Natural killer cell (primary cell): ENCODE results near the gene LRCH1. TPM values are rescaled to one million over a fixed set of nuclear protein-coding genes. Genes with fewer than 3 reads are reported as not detected.

ENCODE experiments used
- ATAC-seq, 3 donors: fragments of 150-1000 bp in 2 of 3; fragments of 200-7000 bp in 1 of 3; cut with Tn5 transposase; 1 replicate in 1 of 3; 2 replicates in 2 of 3; pipeline ENCODE4 v1.10.0; 2021; ENCODE audit warnings: mild to moderate bottlenecking in 2 of 3, moderate library complexity in 2 of 3
- DNase-seq, 2 donors: peaks; one replicate each; pipeline versions ENCODE4 v3.0.0 to v3.0.0-alpha.2; 2013 to 2021; ENCODE audit warnings: mixed read lengths in 1 of 2
- H3K27ac ChIP-seq: one replicate; pipeline ENCODE4 v1.5.1; 2013; ENCODE audit warnings: mild to moderate bottlenecking, low read length
- H3K27me3 ChIP-seq: one replicate; pipeline ENCODE4 v1.6.1; 2013; ENCODE audit warnings: low read length; ENCODE audit not compliant: control insufficient read depth, insufficient read depth
- H3K36me3 ChIP-seq: one replicate; pipeline ENCODE4 v1.6.1; 2013; ENCODE audit warnings: low read length; ENCODE audit not compliant: control insufficient read depth, insufficient read depth
- H3K4me1 ChIP-seq: one replicate; pipeline ENCODE4 v1.6.1; 2013; ENCODE audit warnings: low read length; ENCODE audit not compliant: control insufficient read depth, insufficient read depth
- H3K4me3 ChIP-seq: one replicate; pipeline ENCODE4 v1.5.1; 2013; ENCODE audit warnings: low read length
- H3K9me3 ChIP-seq: one replicate; pipeline ENCODE4 v1.6.1; 2013; ENCODE audit warnings: low read length; ENCODE audit not compliant: control insufficient read depth, insufficient read depth
- H3K27ac Mint-ChIP-seq, 2 donors: one replicate each; pipeline ENCODE4 v1.8.0; 2022; ENCODE audit warnings: mild to moderate bottlenecking in 2 of 2, mixed read lengths in 2 of 2, moderate library complexity in 1 of 2
- H3K27me3 Mint-ChIP-seq, 2 donors: one replicate each; pipeline ENCODE4 v1.8.0; 2022; ENCODE audit warnings: low read depth in 2 of 2, mixed read lengths in 2 of 2
- H3K36me3 Mint-ChIP-seq: one replicate; pipeline ENCODE4 v1.8.0; 2022; ENCODE audit warnings: mixed read lengths
- H3K4me1 Mint-ChIP-seq, 2 donors: one replicate each; pipeline ENCODE4 v1.8.0; 2022; ENCODE audit warnings: mixed read lengths in 2 of 2
- H3K4me3 Mint-ChIP-seq: one replicate; pipeline ENCODE4 v1.8.0; 2022; ENCODE audit warnings: mild to moderate bottlenecking, moderate library complexity, mixed read lengths
- H3K9me3 Mint-ChIP-seq, 2 donors: one replicate each; pipeline ENCODE4 v1.8.0; 2022; ENCODE audit warnings: mixed read lengths in 2 of 2
- CTCF ChIP-seq: fragments of 200-600 bp; IDR thresholded peaks from one replicate; pipeline ENCODE4 v1.8.0; 2022; ENCODE audit warnings: antibody characterized with exemption
- WGBS: methylation state at CpG from one replicate; pipeline ENCODE4 v1.1.7; 2013; ENCODE audit warnings: missing lambda C conversion rate; ENCODE audit not compliant: insufficient coverage; 5-methylcytosine and 5-hydroxymethylcytosine counted together
- intact Hi-C: fragments of 100-400 bp; cut with micrococcal nuclease; formaldehyde crosslinking; loops from one replicate; pipeline ENCODE4 v1.14.2; 2022
- total RNA-seq, 4 donors: library from RNA; stranded (reverse); fragments of 120-200 nt in 1 of 4; gene quantifications; one replicate each; pipeline versions ENCODE4 v1.2.3 to v1.2.4, GENCODE V29; 2013 to 2022

Gene LRCH1
- total RNA-seq, 3 donors from 2014 or later (not counting 1 experiment from before 2014, with no cell fraction given), result 23.7 to 32.2 (median 29.6) TPM

GRCh38 chr13:46609052-46609451, 56.1 kb downstream of the LRCH1 start:
- Histone ChIP-seq H3K27me3 (no peaks in the 10 kb centered on the region), H3K9me3 (no peaks in the 10 kb centered on the region), H3K4me3 (no peak overlapping the region), H3K4me1 (peaks cover 21% of the 10 kb centered on the region), H3K27ac (no peak overlapping the region), H3K36me3 (no peaks in the 10 kb centered on the region)
- TF ChIP-seq CTCF, result no peak
- Mint-ChIP-seq H3K27me3 (no peaks in the 10 kb centered on the region), H3K27ac (no peak overlapping the region), H3K4me3 (no peak overlapping the region), H3K36me3 (no peaks in the 10 kb centered on the region), H3K4me1 (peaks cover 47 to 60% of the 10 kb centered on the region in 2 donors), H3K9me3 (no peaks in the 10 kb centered on the region)
- intact Hi-C loops, result no loop called here
- 100% methylated on average over 4 of the region's 4 CpGs for WGBS
- ATAC-seq (no peak), DNase-seq (no peak)

- no peak for DNase-seq
- Histone ChIP-seq H3K9me3 (no peaks in the 10 kb centered on the region), H3K27ac (no peak overlapping the region), H3K36me3 (no peaks in the 10 kb centered on the region), H3K27me3 (no peaks in the 10 kb centered on the region), H3K4me3 (no peak overlapping the region), H3K4me1 (peaks cover 18% of the 10 kb centered on the region)
- no peak for TF ChIP-seq CTCF
- intact Hi-C loops, result no loop called here
- peaks cover 44 to 54% of the 10 kb centered on the region in 2 donors for H3K4me1 Mint-ChIP-seq
- H3K27me3 Mint-ChIP-seq, result no peaks in the 10 kb centered on the region
- no peaks in the 10 kb centered on the region for H3K36me3 Mint-ChIP-seq
- 82% methylated on average over 5 of the region's 6 CpGs for WGBS
- ATAC-seq, result no peak
- no peaks in the 10 kb centered on the region for H3K9me3 Mint-ChIP-seq
- H3K27ac Mint-ChIP-seq, result no peak overlapping the region
- H3K4me3 Mint-ChIP-seq, result no peak overlapping the region
Observed at GRCh38 chr13:46609726-46610125, 56.8 kb downstream of the LRCH1 start.

- no peak overlapping the region for H3K27ac Mint-ChIP-seq
Observed at GRCh38 chr13:46612267-46612666, 59.3 kb downstream of the LRCH1 start.

More at GRCh38 chr13:46612267-46612666, 59.3 kb downstream of the LRCH1 start:
- Mint-ChIP-seq H3K9me3 (no peaks in the 10 kb centered on the region), H3K4me1 (peaks cover 44 to 54% of the 10 kb centered on the region in 2 donors), H3K4me3 (no peak overlapping the region), H3K27me3 (no peaks in the 10 kb centered on the region), H3K36me3 (no peaks in the 10 kb centered on the region)
- ATAC-seq (no peak), DNase-seq (no peak)
- peaks cover 10% of the 10 kb centered on the region for H3K4me1 ChIP-seq
- WGBS, result 53% methylated on average over 2 of the region's 3 CpGs
- H3K9me3 ChIP-seq, result no peaks in the 10 kb centered on the region
- H3K4me3 ChIP-seq, result no peak overlapping the region
- intact Hi-C loops, result no loop called here
- no peaks in the 10 kb centered on the region for H3K27me3 ChIP-seq
- H3K27ac ChIP-seq, result no peak overlapping the region
- no peak for TF ChIP-seq CTCF
- no peaks in the 10 kb centered on the region for H3K36me3 ChIP-seq
